GM23338 (cell line): ENCODE data around the gene UGT1A10.

ENCODE experiments used
- CREB1 ChIP-seq: fragments of 250-450 bp; sonication (Bioruptor Pico); IDR thresholded peaks from 2 replicates; pipeline ENCODE4 v1.5.0; 2020; ENCODE audit warnings: low read depth, mild to moderate bottlenecking, moderate library complexity
- EZH2 ChIP-seq: fragments of 200-600 bp; sonication (generic); IDR thresholded peaks from one replicate; pipeline ENCODE4 v1.8.0; 2017; ENCODE audit warnings: antibody characterized with exemption, mild to moderate bottlenecking, low read depth; ENCODE audit not compliant: unreplicated experiment
- EZH2phosphoT487 ChIP-seq: fragments of 200-600 bp; sonication (generic); IDR thresholded peaks from one replicate; pipeline ENCODE4 v1.8.1; 2018; ENCODE audit warnings: antibody characterized with exemption; ENCODE audit not compliant: unreplicated experiment
- POLR2AphosphoS5 ChIP-seq: IDR thresholded peaks from 2 replicates; pipeline ENCODE4 v1.6.1; 2016; ENCODE audit warnings: antibody characterized with exemption, low read depth
- ZNF114 ChIP-seq: fragments of 250-450 bp; sonication (Bioruptor Pico); IDR thresholded peaks from 2 replicates; pipeline ENCODE4 v1.5.0; 2020; ENCODE audit warnings: mild to moderate bottlenecking, moderate library complexity
- TF ChIP-seq, protein P1 (sequence below), 2 experiments: fragments of 200-600 bp in 1 of 2; sonication (generic) in 1 of 2; conservative IDR thresholded peaks; 2 replicates each; pipeline versions ENCODE4 v1.5.1 to v1.6.1; 2016 to 2017; ENCODE audit warnings: antibody characterized with exemption in 2 of 2, low read depth in 2 of 2, mild to moderate bottlenecking in 2 of 2, moderate library complexity in 1 of 2
- TF ChIP-seq, protein P2 (sequence below): IDR thresholded peaks from one replicate; pipeline ENCODE4 v1.6.1; 2018; ENCODE audit warnings: antibody characterized with exemption; ENCODE audit not compliant: unreplicated experiment

GRCh38 chr2:233789554-233789953, 153.3 kb downstream of the UGT1A10 start:
- TF ChIP-seq, protein P1, sequence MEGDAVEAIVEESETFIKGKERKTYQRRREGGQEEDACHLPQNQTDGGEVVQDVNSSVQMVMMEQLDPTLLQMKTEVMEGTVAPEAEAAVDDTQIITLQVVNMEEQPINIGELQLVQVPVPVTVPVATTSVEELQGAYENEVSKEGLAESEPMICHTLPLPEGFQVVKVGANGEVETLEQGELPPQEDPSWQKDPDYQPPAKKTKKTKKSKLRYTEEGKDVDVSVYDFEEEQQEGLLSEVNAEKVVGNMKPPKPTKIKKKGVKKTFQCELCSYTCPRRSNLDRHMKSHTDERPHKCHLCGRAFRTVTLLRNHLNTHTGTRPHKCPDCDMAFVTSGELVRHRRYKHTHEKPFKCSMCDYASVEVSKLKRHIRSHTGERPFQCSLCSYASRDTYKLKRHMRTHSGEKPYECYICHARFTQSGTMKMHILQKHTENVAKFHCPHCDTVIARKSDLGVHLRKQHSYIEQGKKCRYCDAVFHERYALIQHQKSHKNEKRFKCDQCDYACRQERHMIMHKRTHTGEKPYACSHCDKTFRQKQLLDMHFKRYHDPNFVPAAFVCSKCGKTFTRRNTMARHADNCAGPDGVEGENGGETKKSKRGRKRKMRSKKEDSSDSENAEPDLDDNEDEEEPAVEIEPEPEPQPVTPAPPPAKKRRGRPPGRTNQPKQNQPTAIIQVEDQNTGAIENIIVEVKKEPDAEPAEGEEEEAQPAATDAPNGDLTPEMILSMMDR (conservative IDR thresholded peaks at IDR 0.05; ENCODE audit: low read depth in 2 of 2): no peak
- TF ChIP-seq POLR2AphosphoS5: no peak
- no peak for TF ChIP-seq ZNF114 (CRISPR knock-in tag)
- TF ChIP-seq EZH2phosphoT487: no peak
- TF ChIP-seq, protein P2, sequence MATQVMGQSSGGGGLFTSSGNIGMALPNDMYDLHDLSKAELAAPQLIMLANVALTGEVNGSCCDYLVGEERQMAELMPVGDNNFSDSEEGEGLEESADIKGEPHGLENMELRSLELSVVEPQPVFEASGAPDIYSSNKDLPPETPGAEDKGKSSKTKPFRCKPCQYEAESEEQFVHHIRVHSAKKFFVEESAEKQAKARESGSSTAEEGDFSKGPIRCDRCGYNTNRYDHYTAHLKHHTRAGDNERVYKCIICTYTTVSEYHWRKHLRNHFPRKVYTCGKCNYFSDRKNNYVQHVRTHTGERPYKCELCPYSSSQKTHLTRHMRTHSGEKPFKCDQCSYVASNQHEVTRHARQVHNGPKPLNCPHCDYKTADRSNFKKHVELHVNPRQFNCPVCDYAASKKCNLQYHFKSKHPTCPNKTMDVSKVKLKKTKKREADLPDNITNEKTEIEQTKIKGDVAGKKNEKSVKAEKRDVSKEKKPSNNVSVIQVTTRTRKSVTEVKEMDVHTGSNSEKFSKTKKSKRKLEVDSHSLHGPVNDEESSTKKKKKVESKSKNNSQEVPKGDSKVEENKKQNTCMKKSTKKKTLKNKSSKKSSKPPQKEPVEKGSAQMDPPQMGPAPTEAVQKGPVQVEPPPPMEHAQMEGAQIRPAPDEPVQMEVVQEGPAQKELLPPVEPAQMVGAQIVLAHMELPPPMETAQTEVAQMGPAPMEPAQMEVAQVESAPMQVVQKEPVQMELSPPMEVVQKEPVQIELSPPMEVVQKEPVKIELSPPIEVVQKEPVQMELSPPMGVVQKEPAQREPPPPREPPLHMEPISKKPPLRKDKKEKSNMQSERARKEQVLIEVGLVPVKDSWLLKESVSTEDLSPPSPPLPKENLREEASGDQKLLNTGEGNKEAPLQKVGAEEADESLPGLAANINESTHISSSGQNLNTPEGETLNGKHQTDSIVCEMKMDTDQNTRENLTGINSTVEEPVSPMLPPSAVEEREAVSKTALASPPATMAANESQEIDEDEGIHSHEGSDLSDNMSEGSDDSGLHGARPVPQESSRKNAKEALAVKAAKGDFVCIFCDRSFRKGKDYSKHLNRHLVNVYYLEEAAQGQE: no peak
- TF ChIP-seq EZH2: no peak
- TF ChIP-seq CREB1: no peak
